Smooth muscle cell (in vitro differentiated cells): Measurements from ENCODE around the gene DDX17. TPM values are rescaled to one million over a fixed set of nuclear protein-coding genes. Genes with fewer than 3 reads are reported as not detected.

ENCODE experiments used
- DNase-seq: peaks from one replicate; lab custom pipeline; 2025; ENCODE audit not compliant: unreplicated experiment; lab: John Stamatoyannopoulos, UW
- H2AFZ ChIP-seq: fragments of 200-600 bp; sonication (generic); 2 replicates; pipeline ENCODE4 v1.6.0; 2016; ENCODE audit warnings: antibody characterized with exemption, low read depth, mild to moderate bottlenecking
- H3F3A ChIP-seq: fragments of 200-600 bp; sonication (generic); 2 replicates; pipeline ENCODE4 v1.6.0; 2017; ENCODE audit warnings: antibody characterized with exemption, low read depth
- H3K27ac ChIP-seq: fragments of 200-600 bp; sonication (generic); 2 replicates; pipeline ENCODE4 v1.5.1; 2016; ENCODE audit warnings: low read depth, mild to moderate bottlenecking
- H3K27me3 ChIP-seq: fragments of 200-600 bp; sonication (generic); 2 replicates; pipeline ENCODE4 v1.6.1; 2016; ENCODE audit warnings: low read depth, mild to moderate bottlenecking
- H3K36me3 ChIP-seq: fragments of 200-600 bp; sonication (generic); 2 replicates; pipeline ENCODE4 v1.5.1; 2016; ENCODE audit warnings: low read depth
- H3K4me1 ChIP-seq: fragments of 200-600 bp; sonication (generic); 2 replicates; pipeline ENCODE4 v1.5.1; 2016; ENCODE audit warnings: low read depth
- H3K4me2 ChIP-seq: fragments of 200-600 bp; sonication (generic); 2 replicates; pipeline ENCODE4 v1.6.0; 2016; ENCODE audit warnings: mild to moderate bottlenecking
- H3K4me3 ChIP-seq: fragments of 200-600 bp; sonication (generic); 2 replicates; pipeline ENCODE4 v1.5.1; 2016; ENCODE audit warnings: mild to moderate bottlenecking
- H3K79me2 ChIP-seq: fragments of 200-600 bp; sonication (generic); 2 replicates; pipeline ENCODE4 v1.6.0; 2016; ENCODE audit warnings: low read depth, mild to moderate bottlenecking
- H3K9ac ChIP-seq: fragments of 200-600 bp; sonication (generic); 2 replicates; pipeline ENCODE4 v1.6.0; 2016; ENCODE audit warnings: low read depth
- H3K9me3 ChIP-seq: fragments of 200-600 bp; sonication (generic); replicated peaks from 2 replicates; pipeline ENCODE4 v1.5.1; 2016; ENCODE audit warnings: low read depth
- H4K20me1 ChIP-seq: fragments of 200-600 bp; sonication (generic); 2 replicates; pipeline ENCODE4 v1.6.0; 2016; ENCODE audit warnings: low read depth
- WGBS: methylation state at CpG from one replicate; pipeline ENCODE4 v1.1.7; 2016; ENCODE audit warnings: low lambda C conversion rate; 5-methylcytosine and 5-hydroxymethylcytosine counted together
- polyA plus RNA-seq: library from polyadenylated mRNA; unstranded; fragments of >200 nt; fragmentation: Nextera tagmentation; extraction: Ambion mirVana; gene quantifications from 2 replicates; pipeline ENCODE4 v1.2.1, GENCODE V29; 2016
- total RNA-seq: library from RNA; depleted of rRNA; stranded (reverse); fragments of >200 nt; gene quantifications from 2 replicates; pipeline ENCODE4 v1.2.3, GENCODE V29; 2014
- TF ChIP-seq, protein P1 (sequence below): fragments of 200-600 bp; sonication (generic); IDR thresholded peaks from 2 replicates; pipeline ENCODE4 v1.5.1; 2017; ENCODE audit warnings: borderline replicate concordance, mild to moderate bottlenecking, antibody characterized with exemption; ENCODE audit not compliant: insufficient read depth, poor library complexity, severe bottlenecking

DDX17 gene
- total and polyA plus RNA-seq, 2 experiments from 2014 or later = 11.5 to 182 TPM

DNA sequence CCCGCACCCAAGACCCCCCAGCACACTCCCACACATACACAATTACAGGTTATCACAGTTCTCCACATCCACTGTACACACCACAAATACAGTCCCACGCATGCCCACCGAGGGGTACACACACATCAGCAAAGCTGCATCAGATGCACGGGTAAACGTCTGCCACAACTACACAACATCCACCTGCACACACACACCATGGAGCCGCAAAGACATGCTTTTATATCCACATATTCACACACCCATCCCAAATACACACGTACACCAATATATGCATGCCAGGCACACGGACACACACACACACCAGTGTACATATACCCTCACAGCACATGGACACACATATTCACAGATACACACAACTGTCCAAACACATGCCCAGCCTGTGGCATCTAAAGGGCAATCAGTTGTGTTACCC is 45.7 kb downstream of the DDX17 start:
- DNase-seq = no peak
- Histone ChIP-seq H4K20me1 (no peaks in the 10 kb centered on the region), H3K9me3 (no peaks in the 10 kb centered on the region), H3K4me3 (no peak overlapping the region), H2AFZ (no peak overlapping the region), H3K27ac (no peak overlapping the region), H3K4me2 (no peak overlapping the region), H3K79me2 (no peaks in the 10 kb centered on the region), H3F3A (no peaks in the 10 kb centered on the region), H3K27me3 (peaks cover 26% of the 10 kb centered on the region), H3K4me1 (peaks cover 12% of the 10 kb centered on the region), H3K9ac (no peak overlapping the region), H3K36me3 (no peaks in the 10 kb centered on the region)
- WGBS = 86% methylated on average over 8 of the region's 8 CpGs
- TF ChIP-seq, protein P1, sequence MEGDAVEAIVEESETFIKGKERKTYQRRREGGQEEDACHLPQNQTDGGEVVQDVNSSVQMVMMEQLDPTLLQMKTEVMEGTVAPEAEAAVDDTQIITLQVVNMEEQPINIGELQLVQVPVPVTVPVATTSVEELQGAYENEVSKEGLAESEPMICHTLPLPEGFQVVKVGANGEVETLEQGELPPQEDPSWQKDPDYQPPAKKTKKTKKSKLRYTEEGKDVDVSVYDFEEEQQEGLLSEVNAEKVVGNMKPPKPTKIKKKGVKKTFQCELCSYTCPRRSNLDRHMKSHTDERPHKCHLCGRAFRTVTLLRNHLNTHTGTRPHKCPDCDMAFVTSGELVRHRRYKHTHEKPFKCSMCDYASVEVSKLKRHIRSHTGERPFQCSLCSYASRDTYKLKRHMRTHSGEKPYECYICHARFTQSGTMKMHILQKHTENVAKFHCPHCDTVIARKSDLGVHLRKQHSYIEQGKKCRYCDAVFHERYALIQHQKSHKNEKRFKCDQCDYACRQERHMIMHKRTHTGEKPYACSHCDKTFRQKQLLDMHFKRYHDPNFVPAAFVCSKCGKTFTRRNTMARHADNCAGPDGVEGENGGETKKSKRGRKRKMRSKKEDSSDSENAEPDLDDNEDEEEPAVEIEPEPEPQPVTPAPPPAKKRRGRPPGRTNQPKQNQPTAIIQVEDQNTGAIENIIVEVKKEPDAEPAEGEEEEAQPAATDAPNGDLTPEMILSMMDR = no peak

DNA sequence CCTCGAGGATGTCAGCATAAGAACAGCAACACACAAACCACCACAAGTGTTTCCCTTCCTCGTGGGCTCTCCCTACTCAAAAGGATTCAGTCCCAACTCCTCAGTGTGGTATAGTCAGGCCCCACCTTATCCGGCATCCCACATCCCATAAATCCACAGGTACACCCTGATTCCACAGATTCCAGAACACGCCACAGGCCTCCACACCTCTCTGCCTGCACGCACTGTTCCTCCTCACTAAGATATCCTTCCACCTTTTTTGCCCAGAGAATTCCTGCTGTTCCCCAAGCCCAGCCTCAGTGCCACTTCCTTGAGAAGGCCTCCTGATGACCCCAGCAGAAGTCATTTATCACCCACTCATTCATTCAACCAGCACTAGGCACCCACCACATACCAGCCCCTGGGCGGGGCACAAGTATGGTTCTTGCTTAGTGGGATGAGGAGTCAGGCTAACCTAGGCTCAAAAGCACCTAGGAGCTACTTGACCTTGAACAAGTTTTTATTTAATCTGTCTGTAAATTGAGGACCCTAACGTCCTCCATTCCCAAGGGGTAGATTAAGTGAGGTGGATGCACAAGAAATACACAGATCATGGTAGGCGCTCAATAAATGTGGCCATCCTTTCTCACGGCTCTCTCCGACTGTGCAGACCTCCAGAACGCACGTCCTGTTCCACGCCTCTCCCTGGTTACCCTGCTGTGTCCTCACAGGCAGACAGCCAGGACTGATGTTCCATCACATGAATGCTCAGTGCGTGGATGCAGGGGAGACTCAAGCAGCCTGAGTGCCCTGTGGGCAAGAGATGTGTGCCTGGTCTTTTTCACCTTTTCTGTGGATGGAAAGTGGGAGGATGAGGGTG is 49.0 kb downstream of the DDX17 start:
- peaks cover 56% of the 10 kb centered on the region for H3K27me3 ChIP-seq

DNA sequence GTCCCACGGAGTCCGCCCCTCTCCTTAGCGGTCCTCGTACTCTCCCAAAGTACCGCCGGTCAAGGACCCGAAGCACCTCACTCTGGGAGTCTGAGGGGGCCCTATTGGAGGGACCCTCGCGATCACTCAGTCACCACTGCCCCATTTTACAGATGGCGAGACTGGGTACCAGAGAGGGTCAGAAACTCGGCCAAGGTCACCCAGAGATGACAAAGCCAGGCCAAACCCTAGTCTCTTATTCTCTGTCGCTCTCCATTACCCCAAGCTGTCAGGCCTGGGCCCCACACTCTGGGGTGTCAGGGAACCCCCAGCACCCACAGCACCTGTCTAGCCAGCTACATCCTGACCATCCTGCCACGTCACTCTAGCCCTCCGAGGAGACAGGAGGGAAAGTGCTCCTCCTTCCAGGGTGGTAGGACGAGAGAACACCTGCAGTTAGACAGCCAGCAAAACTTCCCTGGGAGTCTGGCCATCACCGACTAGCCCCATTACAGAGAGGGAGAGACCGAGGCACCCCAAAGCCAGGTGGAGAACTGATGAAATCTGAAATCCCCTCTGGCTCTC is 49.8 kb downstream of the DDX17 start:
- peaks cover 60% of the 10 kb centered on the region for H3K27me3 ChIP-seq
- H3K36me3 ChIP-seq = no peaks in the 10 kb centered on the region
- WGBS = 44% methylated on average over 17 of the region's 17 CpGs
- DNase-seq = no peak
- no peaks in the 10 kb centered on the region for H3K79me2 ChIP-seq
- peak overlapping the region; percentile 97 for H3K4me2 ChIP-seq
- no peaks in the 10 kb centered on the region for H3F3A ChIP-seq
- peak overlapping the region; percentile 65 for H3K4me3 ChIP-seq
- TF ChIP-seq, protein P1 = no peak
- no peaks in the 10 kb centered on the region for H3K9me3 ChIP-seq
- H3K27ac ChIP-seq = no peak overlapping the region
- H2AFZ ChIP-seq = no peak overlapping the region
- no peaks in the 10 kb centered on the region for H3K4me1 ChIP-seq
- no peaks in the 10 kb centered on the region for H4K20me1 ChIP-seq
- no peak overlapping the region for H3K9ac ChIP-seq

More for the DNA sequence above, 49.0 kb downstream of the DDX17 start:
- no peak for DNase-seq
- Histone ChIP-seq H3K4me3 (no peak overlapping the region), H4K20me1 (no peaks in the 10 kb centered on the region), H2AFZ (no peak overlapping the region), H3K27ac (no peak overlapping the region), H3K36me3 (no peaks in the 10 kb centered on the region), H3K9ac (no peak overlapping the region), H3K4me2 (no peak overlapping the region), H3K4me1 (no peaks in the 10 kb centered on the region), H3K9me3 (no peaks in the 10 kb centered on the region), H3F3A (no peaks in the 10 kb centered on the region), H3K79me2 (no peaks in the 10 kb centered on the region)
- TF ChIP-seq, protein P1 = no peak
- 89% methylated on average over 14 of the region's 14 CpGs for WGBS
